ENCODE data around the gene CUL4B.
"Not testable (repeated sequence)": the region's sequence is repeated elsewhere in the genome, so short reads cannot be mapped to it uniquely, and the experiment has no call there.

CUL4B gene

GRCh38 chrX:120573806-120574205 is 13.0 kb upstream of the CUL4B start:
- not testable (repeated sequence) for H3K27ac ChIP-seq (ENCODE audit: extremely low read depth, low read depth, low read length); H3K9me3 ChIP-seq (ENCODE audit: control insufficient read depth, insufficient read depth, low read depth, low read length); H3K4me1 ChIP-seq (ENCODE audit: control insufficient read depth, insufficient read depth, low read length); H3K4me3 ChIP-seq (ENCODE audit: low read depth, low read length); H3K36me3 ChIP-seq (ENCODE audit: control insufficient read depth in 2 of 2, insufficient read depth in 1 of 2, low read length in 2 of 2)
- ChIA-PET POLR2A (interaction anchor here (1.6 kb wide), 1 partner anchor 12 kb away, joined by 4 read pairs; the partner anchor contains the start of gene CUL4B), CTCF (interaction anchor here (0.7 kb wide), 1 partner anchor 27 kb away, joined by 4 read pairs; no protein-coding TSS in a partner anchor)

- H3K36me3 ChIP-seq (ENCODE audit: control insufficient read depth in 2 of 2, insufficient read depth in 1 of 2, low read length in 2 of 2): no peaks in the 10 kb centered on the region
- ChIA-PET POLR2A (no interaction called here), CTCF (no interaction called here)
- no peaks in the 10 kb centered on the region; the same call in 1 of the 2 replicates for H3K9me3 ChIP-seq (ENCODE audit: control insufficient read depth, insufficient read depth, low read depth, low read length)
- no peak overlapping the region for H3K27ac ChIP-seq (ENCODE audit: extremely low read depth, low read depth, low read length)
- no peak overlapping the region for H3K4me3 ChIP-seq (ENCODE audit: low read depth, low read length)
- TF ChIP-seq ZNF335 (tag by site-specific recombination; conservative IDR thresholded peaks at IDR 0.05): no peak
- H3K4me1 ChIP-seq (ENCODE audit: control insufficient read depth, insufficient read depth, low read length): no peaks in the 10 kb centered on the region
Observed at GRCh38 chrX:120570011-120570600, 9.3 kb upstream of the CUL4B start.

- ChIA-PET POLR2A (no interaction called here), CTCF (no interaction called here)
- Histone ChIP-seq H3K36me3 (ENCODE audit: control insufficient read depth in 2 of 2, insufficient read depth in 1 of 2, low read length in 2 of 2) (no peaks in the 10 kb centered on the region), H3K9me3 (ENCODE audit: control insufficient read depth, insufficient read depth, low read depth, low read length) (no peaks in the 10 kb centered on the region), H3K4me3 (ENCODE audit: low read depth, low read length) (no peak overlapping the region), H3K4me1 (ENCODE audit: control insufficient read depth, insufficient read depth, low read length) (no peaks in the 10 kb centered on the region), H3K27ac (ENCODE audit: extremely low read depth, low read depth, low read length) (no peak overlapping the region)
- TF ChIP-seq WT1 (tag by site-specific recombination; IDR thresholded peaks at IDR 0.05) (no peak), ZNF140 (tag by site-specific recombination; IDR thresholded peaks at IDR 0.05) (no peak), ZNF639 (tag by site-specific recombination; IDR thresholded peaks at IDR 0.05) (no peak), ZNF704 (tag by site-specific recombination; IDR thresholded peaks at IDR 0.05) (no peak)
Observed at GRCh38 chrX:120568609-120569008, 7.8 kb upstream of the CUL4B start.

GRCh38 chrX:120568035-120568434 is 7.3 kb upstream of the CUL4B start:
- no peaks in the 10 kb centered on the region for H3K4me1 ChIP-seq (ENCODE audit: control insufficient read depth, insufficient read depth, low read length)
- no peaks in the 10 kb centered on the region for H3K9me3 ChIP-seq (ENCODE audit: control insufficient read depth, insufficient read depth, low read depth, low read length)
- no peak overlapping the region for H3K27ac ChIP-seq (ENCODE audit: extremely low read depth, low read depth, low read length)
- TF ChIP-seq IKZF3 (tag by site-specific recombination; IDR thresholded peaks at IDR 0.05): no peak
- no peak for TF ChIP-seq ZNF610 (tag by site-specific recombination; IDR thresholded peaks at IDR 0.05; ENCODE audit: borderline replicate concordance)
- H3K4me3 ChIP-seq (ENCODE audit: low read depth, low read length): no peak overlapping the region
- CTCF ChIA-PET: interaction anchor here (0.6 kb wide), 1 partner anchor 1067 kb away, joined by 3 read pairs; no protein-coding TSS in a partner anchor
- H3K36me3 ChIP-seq (ENCODE audit: control insufficient read depth in 2 of 2, insufficient read depth in 1 of 2, low read length in 2 of 2): no peaks in the 10 kb centered on the region
- POLR2A ChIA-PET: interaction anchor here (0.7 kb wide), 1 partner anchor 46 kb away, joined by 4 read pairs; no protein-coding TSS in a partner anchor

- H3K27ac ChIP-seq (ENCODE audit: extremely low read depth, low read depth, low read length): no peak overlapping the region
- no peaks in the 10 kb centered on the region for H3K9me3 ChIP-seq (ENCODE audit: control insufficient read depth, insufficient read depth, low read depth, low read length)
- no peaks in the 10 kb centered on the region for H3K36me3 ChIP-seq (ENCODE audit: control insufficient read depth in 2 of 2, insufficient read depth in 1 of 2, low read length in 2 of 2)
- TF ChIP-seq ZFP41 (tag by site-specific recombination; IDR thresholded peaks at IDR 0.05; ENCODE audit: borderline replicate concordance): no peak
- no peak for TF ChIP-seq BCL6B (tag by site-specific recombination; IDR thresholded peaks at IDR 0.05)
- no peak for TF ChIP-seq RBAK (tag by site-specific recombination; IDR thresholded peaks at IDR 0.05)
- no peak for TF ChIP-seq ZNF112 (tag by site-specific recombination; IDR thresholded peaks at IDR 0.05)
- TF ChIP-seq ZSCAN30 (tag by site-specific recombination; IDR thresholded peaks at IDR 0.05): no peak
- no peak for TF ChIP-seq ZNF830 (tag by site-specific recombination; IDR thresholded peaks at IDR 0.05; ENCODE audit: low read depth)
- TF ChIP-seq ZNF600 (tag by site-specific recombination; IDR thresholded peaks at IDR 0.05): no peak
- no peak for TF ChIP-seq HOXD13 (CRISPR knock-in tag; IDR thresholded peaks at IDR 0.05; ENCODE audit: borderline replicate concordance)
- TF ChIP-seq HIC1 (tag by site-specific recombination; IDR thresholded peaks at IDR 0.05): no peak
- POLR2A ChIA-PET: no interaction called here
- no peaks in the 10 kb centered on the region for H3K4me1 ChIP-seq (ENCODE audit: control insufficient read depth, insufficient read depth, low read length)
- H3K4me3 ChIP-seq (ENCODE audit: low read depth, low read length): no peak overlapping the region
- CTCF ChIA-PET: interaction anchor here (1.2 kb wide), 1 partner anchor 56 kb away, joined by 3 read pairs; no protein-coding TSS in a partner anchor
Observed at GRCh38 chrX:120566817-120567216, 6.1 kb upstream of the CUL4B start.

Data from HEK293 (cell line).